ENCODE data around the gene PACSIN1.

PACSIN1 gene, protein sequence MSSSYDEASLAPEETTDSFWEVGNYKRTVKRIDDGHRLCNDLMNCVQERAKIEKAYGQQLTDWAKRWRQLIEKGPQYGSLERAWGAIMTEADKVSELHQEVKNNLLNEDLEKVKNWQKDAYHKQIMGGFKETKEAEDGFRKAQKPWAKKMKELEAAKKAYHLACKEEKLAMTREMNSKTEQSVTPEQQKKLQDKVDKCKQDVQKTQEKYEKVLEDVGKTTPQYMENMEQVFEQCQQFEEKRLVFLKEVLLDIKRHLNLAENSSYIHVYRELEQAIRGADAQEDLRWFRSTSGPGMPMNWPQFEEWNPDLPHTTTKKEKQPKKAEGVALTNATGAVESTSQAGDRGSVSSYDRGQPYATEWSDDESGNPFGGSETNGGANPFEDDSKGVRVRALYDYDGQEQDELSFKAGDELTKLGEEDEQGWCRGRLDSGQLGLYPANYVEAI

DNA sequence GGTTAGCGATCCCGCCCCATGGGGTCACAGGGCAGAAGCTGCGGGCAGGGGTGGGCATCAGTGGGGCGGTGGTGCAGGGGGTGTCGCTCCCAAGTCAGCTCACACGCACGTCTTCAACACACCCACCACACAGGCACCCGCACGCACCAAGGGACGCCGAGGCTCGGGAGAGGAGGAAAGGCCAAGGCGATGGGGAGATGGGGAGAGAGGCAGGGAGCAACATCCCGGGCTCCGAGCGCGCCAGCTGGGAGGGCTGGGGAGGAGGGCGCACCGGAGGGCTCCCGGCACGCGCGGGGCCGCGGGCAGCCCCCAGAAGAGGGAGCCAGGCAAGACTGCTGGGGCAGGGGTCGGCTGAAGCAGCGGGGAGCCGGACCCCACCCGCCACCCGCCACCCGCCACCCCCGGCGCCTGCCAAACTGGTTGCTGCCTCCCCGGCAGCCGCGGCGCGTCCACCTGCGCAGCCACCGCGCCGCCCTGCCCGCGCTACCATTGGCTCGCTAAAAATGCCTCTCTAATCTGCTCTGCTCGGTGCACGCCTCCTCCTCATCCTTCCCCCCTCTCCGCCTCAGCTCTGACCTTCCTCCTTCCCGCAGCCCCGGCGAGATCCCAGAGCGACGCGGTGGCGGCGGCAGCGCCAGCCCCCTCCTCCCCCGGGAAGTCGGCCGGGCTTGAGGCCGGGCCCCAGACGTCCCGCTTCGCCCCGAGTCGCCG, at the start of gene PACSIN1:
TSS of gene PACSIN1 (plus strand) at position 546 of the 711 bp plus-strand sequence. CDS start 60,230 bp downstream, outside the sequence.
- no peak for DNase-seq

DNA sequence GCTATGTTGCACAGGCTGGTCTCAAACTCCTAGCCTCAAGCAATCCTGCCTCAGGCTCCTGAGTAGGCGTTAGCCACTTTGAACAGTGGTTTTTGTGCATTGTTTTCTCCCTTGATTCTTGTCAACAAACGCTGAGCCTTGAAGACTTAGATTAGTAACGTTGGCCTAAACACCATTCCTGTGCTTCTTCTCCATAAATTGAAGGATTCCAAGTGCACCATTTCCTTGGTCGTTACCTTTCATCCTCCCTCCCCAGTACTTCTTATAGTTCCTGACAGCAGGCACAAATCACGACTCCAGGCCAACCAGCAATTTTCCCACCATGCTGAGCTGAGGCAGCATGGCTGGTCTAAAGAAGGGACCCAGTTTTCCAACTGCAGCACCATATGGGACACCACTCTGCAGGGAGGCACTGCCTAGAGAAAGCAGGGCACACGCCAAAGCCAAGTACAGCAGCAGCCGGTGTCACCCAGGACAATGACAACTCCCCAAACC, 49.0 kb upstream of the PACSIN1 start:
- DNase-seq = no peak

DNA sequence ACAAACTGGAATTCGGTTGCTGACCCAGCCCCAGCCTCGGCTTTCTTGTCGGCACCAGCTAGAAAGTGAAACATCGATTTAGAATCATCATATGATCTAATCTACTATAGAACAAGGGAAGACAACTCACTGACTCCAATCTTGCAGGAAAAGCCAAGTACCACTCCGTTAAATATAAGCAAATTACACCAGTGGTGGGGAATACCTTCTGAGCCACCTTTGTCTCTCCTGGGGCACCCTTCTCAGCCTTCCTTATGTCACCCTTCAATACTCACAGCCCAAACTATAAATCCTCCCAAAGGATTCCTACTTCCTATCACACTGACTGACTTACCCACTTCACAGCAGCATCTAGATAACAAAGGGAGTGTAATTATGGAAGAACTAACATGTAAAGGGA, 47.5 kb upstream of the PACSIN1 start:
- DNase-seq = no peak

DNA sequence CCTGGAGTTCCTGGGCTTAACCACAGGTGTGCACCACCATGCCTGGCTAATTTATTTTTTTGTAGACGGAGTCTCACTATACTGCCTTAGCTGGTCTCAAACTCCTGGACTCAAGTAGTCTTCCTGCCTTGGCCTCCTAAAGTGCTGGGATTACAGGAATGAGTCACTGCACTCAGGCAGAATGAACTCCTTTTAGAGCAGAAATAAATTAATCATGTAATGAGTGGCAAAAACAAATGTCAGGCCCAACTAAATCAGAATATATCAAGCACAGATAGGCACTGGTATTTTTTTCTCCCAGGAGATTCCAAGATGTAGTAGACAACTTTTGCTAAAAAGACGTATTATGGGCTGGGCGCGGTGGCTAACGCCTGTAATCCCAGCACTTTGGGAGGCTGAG, 42.6 kb upstream of the PACSIN1 start:
- no peak for DNase-seq

DNA sequence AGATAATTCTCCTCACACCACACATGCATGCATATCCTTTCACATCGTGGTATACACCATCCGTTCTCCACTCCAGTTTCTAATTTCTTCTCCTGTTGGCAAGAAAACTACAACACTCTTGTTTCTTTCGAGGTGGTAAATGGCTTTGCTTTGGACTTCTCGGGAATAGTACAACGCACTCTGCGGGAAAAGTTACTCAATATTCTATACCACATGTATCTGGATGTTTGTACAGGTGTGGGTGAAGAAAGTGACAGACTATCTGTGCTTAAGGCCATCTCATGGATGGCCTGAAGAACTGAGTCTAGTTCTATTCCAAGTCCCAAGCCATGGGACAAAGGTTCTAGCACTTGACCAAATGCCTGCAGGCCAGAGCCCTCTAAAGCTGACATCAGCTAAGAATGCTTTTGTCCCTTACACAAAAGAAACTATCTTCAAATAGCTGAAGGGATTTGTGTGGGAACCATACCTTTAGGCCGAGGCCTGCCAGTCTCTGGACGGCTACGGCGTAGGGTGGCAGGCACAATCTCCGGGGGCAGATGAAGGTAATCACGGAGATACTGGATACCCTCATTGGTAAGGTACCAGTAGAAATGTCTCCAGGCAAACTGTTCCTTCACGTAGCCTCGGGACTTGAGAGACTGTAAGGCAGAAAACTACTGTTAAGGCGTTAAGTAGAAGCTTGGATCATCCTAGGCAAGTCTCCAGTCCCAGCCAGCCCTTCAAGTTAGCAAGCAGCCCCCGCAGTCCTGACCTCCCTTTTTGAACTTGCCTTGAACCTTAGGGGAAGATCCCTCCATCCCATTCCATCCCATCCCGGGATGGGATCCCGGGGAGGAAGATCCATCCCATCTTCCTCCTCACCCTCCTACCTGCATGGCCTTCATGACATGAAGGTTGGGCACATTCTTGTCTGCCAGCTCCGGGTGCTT, 41.4 kb upstream of the PACSIN1 start:
- DNase-seq = no peak

DNA sequence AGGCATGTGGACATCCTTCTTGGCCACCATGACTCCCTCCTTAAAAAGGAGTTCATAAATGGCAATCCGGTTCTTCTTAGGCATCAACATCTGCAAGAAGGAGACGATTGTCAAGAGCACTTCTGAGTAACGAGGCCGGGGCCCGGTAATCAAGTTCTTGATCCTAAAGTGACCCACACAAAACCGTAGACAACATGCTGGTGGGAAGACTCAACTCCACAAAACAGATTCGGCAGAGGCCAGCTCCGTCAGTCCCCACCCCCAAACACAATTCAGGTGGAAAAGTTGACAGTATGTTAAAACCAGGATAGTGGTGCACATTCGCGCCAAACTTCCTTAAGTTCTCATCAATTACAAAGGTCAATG, 40.8 kb upstream of the PACSIN1 start:
- DNase-seq = peak in 1 of 2 donors; percentile 16

DNA sequence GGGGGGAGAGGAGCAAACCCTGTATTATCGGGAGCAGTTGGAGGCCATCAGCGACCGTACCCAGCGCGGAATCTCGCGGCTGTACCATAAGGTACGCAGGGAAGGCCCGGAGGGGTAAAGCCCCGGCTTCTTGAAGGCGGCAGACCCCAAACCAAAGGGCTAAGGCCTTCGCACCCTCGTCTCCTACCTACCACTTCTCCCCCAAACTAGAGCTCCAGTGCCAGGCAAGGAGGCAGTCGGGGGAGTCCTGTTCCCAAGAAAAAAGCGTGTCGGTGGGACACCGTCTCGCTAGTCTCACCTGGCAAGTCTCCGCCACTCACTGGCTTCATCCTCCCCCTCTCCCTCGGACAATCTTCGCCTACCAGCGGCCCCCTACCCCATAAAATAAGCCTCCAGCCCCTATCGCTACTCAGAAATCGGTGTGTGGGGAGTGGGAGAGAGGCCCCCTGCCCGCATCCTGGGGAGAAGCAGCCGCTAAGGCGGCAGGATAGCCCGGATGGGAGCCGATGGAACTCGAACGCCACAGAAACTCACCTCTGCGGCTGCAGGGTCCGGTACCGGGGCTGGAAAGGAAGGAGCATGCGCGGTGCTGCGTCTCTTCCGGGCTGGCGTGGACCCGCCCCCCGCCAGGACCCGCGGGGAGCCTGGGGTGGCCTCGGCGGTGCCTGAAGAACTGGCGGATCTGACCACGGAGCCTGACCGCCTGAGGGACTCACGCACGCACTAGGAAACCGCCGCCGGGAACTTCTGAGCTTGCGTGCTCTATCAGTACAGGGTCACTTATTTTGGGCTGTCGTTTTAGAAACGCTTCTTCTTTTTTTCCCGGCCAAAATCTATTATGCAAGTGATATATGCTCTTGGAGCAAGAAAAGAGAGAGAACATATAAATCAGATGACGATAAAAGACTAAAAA, 40.1 kb upstream of the PACSIN1 start, which contains the start of gene RPS10:
TSS of gene RPS10 (minus strand) at position 572 of the 913 bp plus-strand sequence. CDS start 848 bp downstream, outside the sequence.
- DNase-seq = peak; percentile 90

DNA sequence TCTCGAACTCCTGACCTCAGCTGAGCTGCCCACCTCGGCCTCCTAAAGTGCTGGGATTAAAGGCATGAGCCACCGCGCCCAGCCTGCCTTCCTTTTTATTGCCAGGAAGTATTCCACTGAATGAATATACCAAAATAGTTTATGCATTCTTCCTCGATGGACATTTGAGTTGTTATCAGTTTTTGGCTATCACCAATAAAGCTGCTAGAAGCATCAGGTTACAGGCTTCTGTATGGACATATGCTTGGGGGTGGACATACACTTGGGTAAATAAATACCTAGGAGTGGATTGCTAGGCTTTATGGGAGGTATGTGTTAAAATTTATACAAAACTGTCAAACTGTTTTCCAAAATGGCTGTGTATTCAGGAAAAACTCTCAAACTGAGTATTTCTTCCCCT, 30.0 kb upstream of the PACSIN1 start:
- no peak for DNase-seq

DNA sequence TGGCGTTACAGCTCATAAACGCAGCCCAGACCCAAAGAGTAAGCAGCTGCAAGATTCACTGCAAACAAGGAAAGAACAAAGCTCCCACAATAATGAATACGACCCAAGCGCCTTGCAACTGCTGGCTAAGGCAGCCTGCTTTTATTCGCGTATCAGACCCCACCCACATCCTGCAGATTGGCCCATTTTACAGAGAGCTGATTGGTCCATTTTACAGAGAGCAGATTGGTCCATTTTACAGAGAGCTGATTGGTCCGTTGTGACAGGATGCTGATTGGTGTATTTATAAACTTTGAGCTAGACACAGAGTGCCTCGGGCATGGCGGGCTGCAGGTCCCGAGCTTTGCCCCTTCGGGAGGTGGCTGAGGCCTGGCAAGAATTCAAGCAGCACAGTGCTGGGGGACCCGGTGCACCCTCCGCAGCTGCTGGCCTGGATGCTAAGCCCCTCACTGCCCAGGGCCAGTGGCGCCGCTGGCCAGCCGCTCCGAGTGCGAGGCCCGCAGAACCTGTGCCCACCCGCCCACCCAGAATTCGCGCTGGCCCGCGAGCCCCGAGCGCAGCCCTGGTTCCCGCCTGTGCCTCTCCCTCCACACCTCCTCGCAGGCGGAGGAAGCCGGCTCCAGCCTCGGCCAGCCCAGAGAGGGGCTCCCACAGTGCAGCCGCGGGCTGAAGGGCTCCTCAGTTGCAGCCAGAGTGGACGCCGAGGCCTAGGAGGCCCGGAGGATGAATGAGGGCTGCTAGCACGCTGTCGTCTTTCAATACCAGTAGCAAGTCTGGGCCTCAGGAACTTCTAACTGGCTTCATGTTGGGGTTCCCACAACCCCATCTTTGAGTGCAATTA, 28.9 kb upstream of the PACSIN1 start:
- DNase-seq = no peak

DNA sequence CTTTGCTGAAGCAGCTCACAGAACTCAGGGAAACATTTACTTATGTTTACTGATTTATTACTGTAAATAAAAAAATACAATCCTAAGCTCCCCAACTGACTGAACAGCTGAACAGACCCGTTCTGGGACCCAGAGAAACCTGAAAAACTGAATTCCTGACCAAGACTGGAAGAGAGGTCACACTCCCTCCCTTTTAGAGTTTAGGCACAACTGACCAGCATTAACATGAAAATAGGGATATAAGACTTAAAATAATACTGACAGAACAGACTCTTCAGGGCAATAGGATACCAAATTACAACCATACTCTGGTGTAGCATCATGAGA, 28.3 kb upstream of the PACSIN1 start:
- no peak for DNase-seq

DNA sequence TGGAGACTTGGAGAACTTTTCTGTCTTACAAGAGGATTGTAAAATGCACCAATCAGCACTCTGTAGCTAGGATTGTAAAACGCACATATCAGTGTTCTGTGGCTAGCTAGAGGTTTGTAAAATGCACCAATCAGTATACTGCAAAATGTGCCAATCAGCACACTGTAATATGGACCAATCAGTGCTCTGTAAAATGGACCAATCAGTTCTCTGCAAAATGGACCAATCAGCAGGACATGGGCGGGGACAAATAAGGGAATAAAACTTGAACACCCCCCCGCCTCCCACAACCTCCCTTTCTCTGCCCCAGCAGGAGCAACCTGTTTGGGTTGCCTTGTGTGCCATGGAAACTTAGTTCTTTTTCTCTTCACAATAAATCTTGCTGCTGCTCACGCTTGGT, 27.2 kb upstream of the PACSIN1 start:
- no peak for DNase-seq

DNA sequence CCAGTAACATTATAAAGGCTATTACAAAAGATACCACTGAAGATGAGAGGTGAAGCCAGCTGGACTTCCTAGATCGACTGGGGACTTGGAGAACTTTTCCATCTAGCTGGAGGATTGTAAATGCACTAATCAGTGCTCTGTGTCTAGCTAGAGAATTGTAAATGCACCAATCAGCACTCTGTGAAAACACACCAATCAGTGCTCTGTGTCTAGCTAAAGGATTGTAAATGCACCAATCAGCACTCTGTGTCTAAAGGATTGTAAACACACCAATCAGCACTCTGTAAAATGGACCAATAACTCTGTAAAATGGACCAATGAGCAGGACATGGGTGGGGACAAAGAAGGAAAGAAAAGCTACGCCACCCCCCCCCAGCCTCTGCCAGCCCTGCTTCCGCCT, 26.4 kb upstream of the PACSIN1 start:
- DNase-seq = no peak

DNA sequence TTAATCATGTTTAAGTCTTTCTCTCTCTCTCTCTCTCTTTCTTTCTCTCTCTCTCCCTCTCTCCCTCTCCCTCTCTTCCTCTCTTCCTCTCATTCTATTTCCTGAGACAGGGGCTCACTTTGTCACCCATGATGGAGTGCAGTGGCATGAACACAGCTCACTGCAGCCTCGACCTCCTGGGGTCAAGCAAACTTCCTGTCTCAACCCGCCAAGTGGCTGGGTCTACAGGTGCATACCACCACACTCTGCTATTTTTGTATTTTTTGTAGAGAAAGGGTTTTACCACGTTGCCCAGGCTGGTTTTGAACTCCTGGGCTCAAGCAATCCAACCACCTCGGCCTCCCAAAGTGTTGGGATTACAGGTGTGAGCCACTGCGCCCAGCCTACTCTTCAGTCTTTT, 24.4 kb upstream of the PACSIN1 start:
- DNase-seq = no peak

DNA sequence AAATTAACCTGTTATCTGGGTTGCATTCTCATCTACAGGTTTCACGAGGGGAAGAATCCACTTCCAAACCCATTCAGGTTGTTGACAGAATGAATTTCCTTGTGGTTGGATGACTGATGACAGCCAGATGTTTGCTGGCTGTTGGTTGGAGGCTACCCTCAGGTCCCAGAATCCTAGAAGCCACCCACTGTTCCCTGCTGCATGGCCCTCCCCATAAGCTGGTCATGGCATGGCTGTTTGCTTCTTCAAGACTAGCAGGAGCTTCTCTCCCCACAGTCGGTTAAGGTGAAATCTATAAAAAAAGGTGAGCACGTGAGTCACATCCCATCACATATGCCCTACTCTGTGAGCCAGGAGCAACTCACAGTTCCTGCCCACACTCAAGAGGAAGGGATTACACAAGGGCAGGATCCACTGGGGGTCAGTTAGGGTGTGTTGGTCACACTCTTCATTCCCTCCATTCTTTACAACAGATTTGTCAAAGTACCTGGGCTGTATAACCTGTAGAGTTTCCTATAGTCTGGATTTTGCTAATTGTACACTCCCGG, 20.5 kb upstream of the PACSIN1 start:
- no peak for DNase-seq

DNA sequence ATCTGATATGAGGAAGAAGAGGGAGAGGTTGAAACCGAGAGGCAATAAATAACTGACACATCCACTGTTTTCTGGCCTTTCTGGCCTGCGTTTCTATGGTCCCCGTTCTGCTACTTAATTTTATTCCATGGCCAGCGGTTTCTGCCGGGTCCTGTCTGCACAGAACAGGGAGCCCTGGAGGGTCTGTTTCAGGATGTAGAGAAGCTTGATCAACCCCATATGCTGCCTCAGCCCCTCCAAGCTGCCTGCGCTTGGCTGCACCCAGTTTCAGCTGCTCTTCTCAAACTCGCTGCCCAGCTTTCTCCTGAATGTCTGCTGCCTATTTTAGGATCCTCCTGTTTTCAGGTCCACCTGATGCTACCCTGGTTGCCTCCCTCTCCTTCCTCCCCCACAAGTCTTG, 18.5 kb upstream of the PACSIN1 start:
- no peak for DNase-seq

DNA sequence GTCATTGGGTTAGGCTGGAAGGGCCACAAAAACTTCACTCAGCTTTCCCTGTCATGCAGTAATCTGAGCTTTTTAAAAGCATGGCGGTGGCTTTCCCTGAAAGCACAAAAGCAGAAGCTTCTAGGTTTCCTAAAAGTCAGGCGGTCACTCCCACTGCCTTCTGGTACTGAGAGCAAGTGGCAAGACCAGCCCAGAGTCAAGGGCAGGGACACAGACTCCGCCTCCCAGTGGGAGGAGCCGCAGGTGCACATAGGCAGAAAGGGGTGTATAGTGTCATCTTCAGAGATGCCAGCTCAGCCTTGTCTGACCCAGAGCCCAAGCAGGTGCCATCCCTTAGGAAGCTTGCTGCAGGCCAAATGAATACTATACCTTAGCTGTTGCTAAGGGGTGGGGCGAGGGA, 18.0 kb upstream of the PACSIN1 start:
- no peak for DNase-seq

DNA sequence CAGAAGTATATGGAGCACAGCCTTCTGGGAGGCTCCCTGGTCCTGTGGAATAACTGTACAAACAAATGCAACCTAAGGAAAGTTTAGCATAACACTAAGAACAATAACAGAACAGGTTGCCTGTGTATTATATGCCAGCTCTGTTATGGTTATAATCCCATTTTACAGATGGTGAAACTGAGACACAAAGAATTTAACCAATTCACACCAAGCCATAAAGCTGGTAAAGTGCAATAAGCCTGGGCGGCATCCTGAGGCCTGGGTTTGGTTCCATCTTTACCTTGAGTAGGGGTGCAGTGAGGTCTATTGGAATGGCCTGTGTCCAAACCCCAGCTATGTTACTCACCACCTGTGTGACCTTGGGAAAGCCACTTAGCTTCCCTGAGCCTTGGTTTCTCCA, 14.7 kb upstream of the PACSIN1 start:
- DNase-seq = no peak

DNA sequence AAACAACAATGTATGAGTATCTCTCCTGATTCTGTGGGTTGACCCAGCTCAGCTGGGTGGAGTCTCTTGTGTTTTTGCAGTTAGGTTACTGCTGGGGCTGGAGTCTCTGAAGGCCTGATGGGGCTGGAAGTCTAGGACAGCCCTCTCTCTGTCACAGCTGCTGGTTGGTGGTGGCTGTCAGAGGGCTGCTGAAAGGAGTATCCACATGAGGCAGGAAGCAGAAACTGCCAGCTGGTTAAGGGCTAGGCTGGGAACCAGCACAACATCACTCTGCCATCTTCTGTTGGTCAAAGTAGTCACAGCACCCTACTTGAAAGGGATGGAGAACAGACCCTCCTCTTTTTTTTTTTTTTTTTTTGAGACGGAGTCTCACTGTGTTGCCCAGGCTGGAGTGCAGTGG, 10.0 kb upstream of the PACSIN1 start:
- no peak for DNase-seq

DNA sequence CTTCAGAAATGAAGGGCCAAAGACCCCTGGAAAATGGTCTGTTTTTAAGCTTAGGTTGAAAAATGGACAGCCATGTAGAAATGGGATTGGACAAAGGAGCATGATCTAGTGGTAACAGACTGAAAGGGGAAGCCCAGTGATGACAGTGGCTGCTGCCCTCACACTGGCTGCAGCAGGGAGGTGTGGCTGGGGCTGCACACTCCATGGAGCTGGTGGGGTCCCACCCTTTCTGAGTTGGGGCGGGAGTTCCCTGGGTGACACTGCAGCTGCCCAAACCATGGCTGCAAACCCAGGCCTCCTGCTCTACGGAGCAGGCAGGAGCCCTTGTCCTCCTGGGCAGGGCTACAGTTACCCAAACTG, 8.5 kb upstream of the PACSIN1 start:
- no peak for DNase-seq

All from activated CD4-positive, alpha-beta T cell treated with anti-CD3 and anti-CD28 coated beads for 4 hours (primary cell).